Cardiac muscle cell (in vitro differentiated cells and primary cell): ENCODE results near the gene MCM8. TPM values are rescaled to one million over a fixed set of nuclear protein-coding genes. Genes with fewer than 3 reads are reported as not detected.

Experiments
- DNase-seq, 2 donors: peaks; one replicate each; pipeline versions ENCODE4 v3.0.0 to v3.0.0-alpha.2; 2010 to 2017; ENCODE audit warnings: low read depth in 1 of 2, low spot score in 1 of 2
- H3K27ac ChIP-seq: fragments of 200-600 bp; sonication (generic); 2 replicates; pipeline ENCODE4 v1.5.1; 2016
- H3K27me3 ChIP-seq: fragments of 200-600 bp; sonication (generic); 2 replicates; pipeline ENCODE4 v1.6.0; 2016; ENCODE audit warnings: control low read depth
- H3K36me3 ChIP-seq: fragments of 200-600 bp; sonication (generic); 2 replicates; pipeline ENCODE4 v1.5.1; 2016; ENCODE audit warnings: control low read depth
- H3K4me1 ChIP-seq: fragments of 200-600 bp; sonication (generic); 2 replicates; pipeline ENCODE4 v1.8.1; 2017; ENCODE audit warnings: low read depth, mild to moderate bottlenecking, mixed run types
- H3K4me3 ChIP-seq: fragments of 200-600 bp; sonication (generic); 2 replicates; pipeline ENCODE4 v1.5.1; 2016; ENCODE audit warnings: mild to moderate bottlenecking
- H3K9me3 ChIP-seq: fragments of 200-600 bp; sonication (generic); 2 replicates; pipeline ENCODE4 v1.5.1; 2017; ENCODE audit warnings: low read depth, mild to moderate bottlenecking, control low read depth
- CTCF ChIP-seq: IDR thresholded peaks from 2 replicates; pipeline ENCODE4 v1.5.1; 2012; ENCODE audit warnings: low read depth, mild to moderate bottlenecking, low read length
- polyA plus RNA-seq: library from polyadenylated mRNA; unstranded; fragments of >200 nt; fragmentation: Nextera tagmentation; extraction: Ambion mirVana; gene quantifications from 2 replicates; pipeline ENCODE4 v1.2.1, GENCODE V29; 2016
- total RNA-seq: library from RNA; depleted of rRNA; stranded (reverse); fragments of >200 nt; gene quantifications from 2 replicates; pipeline ENCODE4 v1.2.3, GENCODE V29; 2016

The MCM8 gene
- total RNA-seq = 7.2 and 9.4 TPM in 2 replicates
- polyA plus RNA-seq = 1.5 and 4.5 TPM in 2 replicates

GRCh38 chr20:5950271-5951031, at the start of gene MCM8, which contains the start of gene TRMT6:
Gene MCM8 (plus strand): TSS chr20:5950652. CDS start chr20:5952016, 1,364 bp downstream.
Gene TRMT6 (minus strand): TSS chr20:5950533. CDS start chr20:5950405, 128 bp downstream.
- Histone ChIP-seq H3K27ac (peak within 1 kb of the TSS; percentile 74), H3K36me3 (peaks cover 31% of the 10 kb centered on the region)
- no peak for TF ChIP-seq CTCF

GRCh38 chr20:5900908-5901307, 49.5 kb upstream of the MCM8 start:
- no peak for TF ChIP-seq CTCF
- Histone ChIP-seq H3K4me3 (no peak overlapping the region), H3K9me3 (no peaks in the 10 kb centered on the region), H3K4me1 (no peaks in the 10 kb centered on the region), H3K27ac (no peak overlapping the region), H3K36me3 (no peaks in the 10 kb centered on the region), H3K27me3 (no peaks in the 10 kb centered on the region)
- DNase-seq = no peak

More at GRCh38 chr20:5950271-5951031, at the start of gene MCM8, which contains the start of gene TRMT6:
- peak; percentile 97 to 98 for DNase-seq
- peaks cover 10% of the 10 kb centered on the region for H3K4me1 ChIP-seq
- H3K9me3 ChIP-seq = no peaks in the 10 kb centered on the region
- H3K4me3 ChIP-seq = peak within 1 kb of the TSS; percentile 65
- no peaks in the 10 kb centered on the region for H3K27me3 ChIP-seq

GRCh38 chr20:5908981-5909380, 41.5 kb upstream of the MCM8 start:
- no peak for TF ChIP-seq CTCF
- Histone ChIP-seq H3K4me1 (peaks cover 5% of the 10 kb centered on the region), H3K9me3 (no peaks in the 10 kb centered on the region), H3K27me3 (peaks cover 15% of the 10 kb centered on the region), H3K4me3 (no peak overlapping the region), H3K27ac (no peak overlapping the region), H3K36me3 (no peaks in the 10 kb centered on the region)
- DNase-seq = peak in 1 of 2 donors; percentile 16

GRCh38 chr20:5910186-5910585, 40.3 kb upstream of the MCM8 start:
- peaks cover 5% of the 10 kb centered on the region for H3K4me1 ChIP-seq
- no peak for TF ChIP-seq CTCF
- DNase-seq = no peak
- H3K36me3 ChIP-seq = no peaks in the 10 kb centered on the region
- H3K4me3 ChIP-seq = no peak overlapping the region
- peaks cover 15% of the 10 kb centered on the region for H3K27me3 ChIP-seq
- H3K27ac ChIP-seq = no peak overlapping the region
- no peaks in the 10 kb centered on the region for H3K9me3 ChIP-seq

- Histone ChIP-seq H3K27ac (no peak overlapping the region), H3K9me3 (no peaks in the 10 kb centered on the region), H3K4me3 (no peak overlapping the region), H3K36me3 (no peaks in the 10 kb centered on the region), H3K4me1 (peaks cover 5% of the 10 kb centered on the region), H3K27me3 (peaks cover 15% of the 10 kb centered on the region)
- TF ChIP-seq CTCF = no peak
- DNase-seq = no peak
Observed at GRCh38 chr20:5913166-5913565, 37.3 kb upstream of the MCM8 start.
